Right kidney (tissue), 1 donor: Measurements from ENCODE around the gene HES3.

Source experiments
- DNase-seq: peaks from one replicate; pipeline ENCODE4 v3.0.0-alpha.2; 2016

Gene HES3

DNA sequence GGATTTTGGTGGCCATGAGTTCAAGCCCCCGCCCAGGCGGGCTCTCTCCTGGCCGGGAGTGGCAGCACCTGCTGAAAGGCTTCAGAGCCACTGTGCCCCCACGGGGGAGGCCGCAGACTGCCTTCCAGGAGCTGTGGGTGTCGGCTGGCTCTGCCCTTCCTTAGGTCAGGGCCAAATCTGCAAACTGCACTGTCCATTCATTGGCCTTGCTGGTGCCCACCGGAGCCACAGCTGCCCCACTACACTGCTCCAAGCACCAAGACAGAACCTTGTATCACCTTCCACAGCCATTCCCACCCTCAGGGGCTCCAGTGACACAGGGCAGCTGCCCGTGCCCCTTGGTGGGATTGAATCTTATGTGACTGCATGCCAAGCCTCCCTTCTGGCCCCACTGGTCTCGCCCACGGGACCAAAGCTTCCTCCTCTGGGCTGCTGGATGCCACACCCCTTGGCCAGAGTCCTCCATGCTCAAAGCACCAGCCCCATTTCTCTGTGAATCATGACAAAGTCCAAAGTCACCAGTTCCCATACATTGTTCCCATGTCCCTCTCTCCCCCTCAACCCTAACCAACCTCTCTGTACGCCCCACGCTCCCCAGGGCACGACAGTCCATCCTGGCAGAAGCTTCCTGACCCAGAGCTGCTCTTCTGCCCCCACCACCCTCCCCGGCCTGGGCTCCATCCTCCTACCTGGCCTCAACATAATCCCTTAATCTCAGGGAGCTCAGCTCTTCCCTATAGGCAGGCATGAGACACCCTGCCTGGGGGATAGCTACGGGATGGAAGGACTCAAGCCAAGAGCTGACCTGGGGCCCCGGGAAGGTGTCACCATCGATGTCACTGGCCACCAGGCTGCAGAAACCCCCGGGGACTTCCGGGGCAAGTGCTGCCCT lies 37.8 kb downstream of the HES3 start:
- no peak for DNase-seq

DNA sequence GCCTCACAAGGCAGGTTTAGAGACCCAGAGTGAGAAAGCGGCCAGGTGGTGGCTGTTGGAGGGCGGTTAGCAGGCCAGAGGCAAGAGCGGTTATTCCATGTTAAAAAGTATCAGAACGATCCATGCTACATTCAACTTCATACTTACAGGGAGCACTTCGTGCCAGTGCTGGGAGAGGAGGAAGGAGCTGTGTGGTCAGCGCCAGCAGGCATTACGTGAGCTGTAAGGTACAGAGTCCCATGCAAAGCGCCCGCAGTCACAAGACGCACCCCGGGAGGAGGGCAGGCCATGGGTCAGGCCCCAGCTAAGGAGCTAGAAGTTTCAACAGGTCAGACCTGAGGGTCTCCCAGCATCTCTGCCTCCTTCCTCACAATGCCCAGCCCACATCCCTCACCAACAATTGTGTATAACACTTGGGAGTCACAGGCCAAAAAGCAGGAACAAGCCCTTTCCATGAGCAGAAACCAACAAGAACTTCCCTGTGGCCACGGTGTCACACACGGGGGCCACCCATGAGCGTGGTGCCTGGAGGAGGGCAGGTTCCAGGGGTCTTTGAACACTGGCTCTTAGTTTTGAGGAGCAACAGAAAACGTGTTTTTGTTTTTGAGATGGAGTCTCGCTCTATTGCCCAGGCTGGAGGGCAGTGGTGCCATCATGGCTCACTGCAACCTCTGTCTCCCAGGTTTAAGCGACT lies 38.7 kb downstream of the HES3 start:
- no peak for DNase-seq

DNA sequence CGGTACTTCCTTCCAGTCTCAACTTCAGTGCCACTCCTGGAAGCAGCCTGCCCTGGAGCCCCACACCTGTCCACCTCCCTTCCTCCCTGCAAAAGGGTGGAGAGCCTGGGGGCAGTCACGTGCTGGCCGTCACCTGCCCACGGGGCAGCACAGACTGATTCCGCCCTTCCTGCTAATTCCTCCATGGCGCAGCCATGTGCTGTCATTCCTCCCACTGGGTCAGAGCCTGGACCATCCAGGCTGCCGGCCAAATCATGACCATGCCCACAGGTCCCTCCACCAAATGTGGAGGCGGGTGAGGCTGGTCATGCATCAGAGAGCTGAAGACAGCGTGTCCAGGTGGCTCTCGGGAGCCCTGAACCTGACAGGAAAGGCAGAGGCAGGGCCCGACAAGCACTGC lies 41.4 kb downstream of the HES3 start:
- DNase-seq = no peak

DNA sequence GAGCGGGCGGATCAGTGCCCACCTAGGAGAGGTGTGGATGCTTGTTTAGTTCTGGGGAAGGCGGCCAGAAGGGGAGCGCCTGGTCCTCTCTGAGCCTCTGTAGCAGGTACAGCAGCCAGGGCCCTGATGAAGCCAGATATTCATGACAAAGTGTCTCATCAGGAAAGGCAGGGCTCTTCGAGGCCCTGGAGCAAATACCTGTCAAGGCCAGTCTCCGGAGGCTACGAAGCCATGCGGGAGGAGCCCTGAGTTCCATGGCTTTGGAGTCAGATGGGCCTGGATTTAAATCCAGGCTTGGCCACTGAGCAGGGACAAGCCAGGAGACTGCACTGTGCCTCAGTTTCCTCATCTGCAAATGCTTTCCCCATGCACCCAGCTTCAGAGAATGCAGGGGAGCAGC lies 42.3 kb downstream of the HES3 start:
- no peak for DNase-seq

DNA sequence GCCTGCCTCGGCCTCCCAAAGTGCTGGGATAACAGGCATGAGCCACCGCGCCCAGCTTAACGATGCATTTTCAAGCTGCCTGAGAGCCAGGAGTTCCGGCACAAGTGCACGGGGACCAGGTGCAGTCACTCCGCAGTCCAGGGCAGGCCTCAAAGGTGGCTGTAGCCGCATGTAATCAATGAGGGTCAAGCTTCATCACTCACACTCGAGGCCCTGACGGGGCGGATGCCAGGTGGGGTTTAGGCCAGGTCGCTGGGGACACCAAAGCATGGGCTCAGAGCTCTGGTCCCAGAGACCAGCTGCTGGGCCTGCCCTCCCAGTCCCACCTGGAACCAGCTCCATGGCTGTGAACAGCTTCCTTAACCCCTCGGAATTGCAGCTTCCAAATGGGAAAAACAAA lies 43.0 kb downstream of the HES3 start:
- DNase-seq = no peak

DNA sequence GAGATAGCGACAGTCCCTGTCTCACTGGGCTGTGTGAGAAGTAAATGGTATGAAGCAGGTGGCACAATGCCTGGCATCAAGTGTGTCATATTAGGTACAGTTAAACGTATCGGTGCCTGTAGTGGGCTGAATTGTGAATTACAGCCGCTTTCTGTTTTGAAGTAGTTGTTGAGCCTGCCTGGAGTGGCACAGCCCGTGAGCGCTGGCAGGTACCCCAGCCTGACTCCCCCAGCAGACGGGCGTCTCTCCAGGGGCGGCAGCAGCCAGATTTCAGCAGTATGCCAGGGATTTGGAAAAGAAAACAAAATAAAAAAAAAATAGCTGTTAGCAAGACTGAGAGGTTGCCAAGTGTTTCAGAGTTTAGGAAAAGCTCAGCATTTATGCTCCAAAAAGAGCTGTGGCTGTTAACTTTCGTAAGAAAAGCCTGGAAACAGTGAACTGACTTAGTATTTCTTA lies 43.5 kb downstream of the HES3 start:
- DNase-seq = no peak

DNA sequence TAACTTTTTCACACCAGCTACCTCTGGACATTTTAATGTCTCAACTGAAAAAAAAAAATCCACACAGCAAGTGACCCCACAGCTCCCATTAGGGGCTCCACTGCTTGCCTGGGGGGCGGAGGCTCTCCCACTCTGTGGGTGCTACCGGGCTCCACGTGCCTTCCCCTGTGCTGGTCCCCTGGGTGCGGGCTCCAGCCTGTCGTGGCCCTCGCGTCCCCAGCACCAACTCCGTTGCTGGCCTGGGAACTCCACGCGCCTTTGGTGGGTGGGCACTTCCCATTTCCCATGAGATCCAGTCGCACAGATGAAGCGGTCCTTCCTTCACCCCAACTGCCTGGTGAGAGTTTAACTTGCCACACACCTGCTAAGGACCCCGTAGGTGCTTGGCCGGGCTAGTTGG lies 44.0 kb downstream of the HES3 start:
- no peak for DNase-seq

DNA sequence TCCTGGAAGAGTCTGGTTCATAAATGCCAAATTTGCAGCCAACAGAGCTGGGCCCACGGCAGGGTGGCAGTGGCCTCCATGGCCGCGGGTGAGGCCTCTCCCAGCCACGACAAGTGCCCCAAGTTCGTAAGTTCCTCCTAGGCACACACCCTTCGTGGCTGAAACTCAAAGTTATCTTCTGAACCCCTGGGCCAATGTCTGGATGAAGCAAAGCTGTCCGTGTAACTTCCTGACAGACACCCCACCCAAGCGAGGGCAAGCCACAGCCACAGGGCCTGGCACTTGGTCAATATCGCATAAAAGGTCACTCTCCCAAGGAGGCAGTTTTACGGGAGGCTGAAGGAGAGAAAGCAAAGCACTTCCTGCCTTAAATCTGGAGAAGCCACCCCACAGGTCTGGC lies 44.7 kb downstream of the HES3 start:
- no peak for DNase-seq

DNA sequence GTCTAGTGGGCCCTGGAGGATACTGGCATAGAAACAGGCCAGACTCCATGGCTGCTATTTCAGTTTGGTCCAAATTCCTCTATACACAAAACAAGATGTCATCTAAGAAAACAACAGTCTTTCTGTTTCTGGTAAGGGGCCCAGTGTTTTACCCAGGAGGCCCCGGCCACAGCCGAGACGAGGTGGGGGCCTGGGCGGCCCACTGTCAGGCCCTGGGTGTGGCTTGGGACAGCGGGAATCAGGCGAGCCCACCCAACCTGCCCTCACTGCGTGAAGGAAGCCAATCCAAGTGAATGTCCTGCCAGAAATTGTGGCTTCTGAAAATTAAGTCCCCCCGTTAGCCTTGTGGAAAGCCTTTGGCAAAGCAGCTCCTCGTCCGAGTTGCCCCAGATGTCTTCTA lies 48.1 kb downstream of the HES3 start:
- DNase-seq = no peak

DNA sequence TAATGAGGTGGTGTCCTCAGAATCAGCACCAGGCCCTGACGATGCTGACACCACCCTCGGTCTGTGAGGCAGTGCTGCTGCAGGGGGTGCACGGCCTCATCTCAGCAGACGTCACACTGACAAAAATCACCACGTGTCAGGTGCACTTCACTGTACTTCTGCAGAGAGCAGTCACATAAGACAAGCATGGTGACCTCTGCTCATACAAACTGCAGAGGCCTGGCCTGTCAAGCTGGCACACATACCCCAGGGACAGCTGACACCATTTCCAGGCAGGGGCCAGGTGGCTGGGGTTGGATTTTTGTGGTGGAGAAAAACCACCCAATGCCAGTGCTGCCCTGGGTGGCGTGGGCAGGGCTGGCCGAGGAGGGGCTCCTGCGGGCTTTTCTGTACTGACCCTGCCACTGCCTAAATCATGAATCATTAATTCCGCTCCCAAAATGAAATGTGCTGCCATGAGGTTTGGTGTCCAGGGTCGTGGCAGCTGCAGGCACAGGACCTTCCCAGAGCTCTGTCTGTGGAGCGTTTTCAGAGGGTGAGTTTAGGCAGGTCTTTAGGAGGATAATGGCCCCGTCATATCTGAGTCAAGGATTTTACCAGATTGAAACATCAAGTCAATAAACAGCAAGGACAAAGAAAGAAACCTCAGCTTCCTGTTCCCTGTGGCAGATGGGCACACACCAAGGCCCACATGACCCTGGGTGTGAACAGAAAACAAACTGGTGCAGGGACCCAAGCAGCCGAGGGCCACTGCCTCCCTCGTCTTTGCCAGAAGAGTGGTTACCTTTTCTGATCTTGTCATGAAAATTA lies 50.3 kb downstream of the HES3 start:
- DNase-seq = no peak

DNA sequence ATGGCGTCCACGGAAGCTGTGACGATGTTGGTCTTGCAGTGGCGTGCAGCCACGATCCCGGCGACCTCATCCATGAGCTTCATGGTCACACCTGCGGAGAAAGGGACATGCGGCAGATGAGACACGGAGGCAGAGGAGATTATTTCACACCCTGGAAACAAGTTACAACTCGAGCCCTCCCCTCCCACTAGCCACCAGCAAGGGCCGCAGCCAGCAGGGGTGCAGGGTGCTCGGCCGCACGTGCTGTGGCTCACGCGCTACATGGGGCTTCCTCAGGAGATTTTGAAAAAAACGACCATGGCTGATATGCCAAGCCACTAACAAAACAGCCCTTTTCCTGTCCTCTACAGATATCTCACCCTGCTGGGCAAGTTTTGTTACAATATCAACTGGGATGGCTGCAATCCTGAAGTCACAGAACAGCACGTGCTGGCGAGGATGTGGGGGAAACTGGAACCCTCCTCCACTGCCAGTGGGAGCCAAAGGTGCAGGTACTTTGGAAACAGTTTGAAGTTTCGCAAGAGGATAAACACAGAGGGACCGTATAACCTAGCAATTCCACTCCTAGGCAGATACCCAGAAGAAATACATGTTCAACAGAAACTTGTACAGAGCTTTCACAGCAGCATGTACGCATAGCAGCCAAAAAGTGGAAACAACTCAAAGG lies 51.0 kb downstream of the HES3 start:
- DNase-seq = no peak
